ENCODE results near the gene IKZF1.

The IKZF1 gene

DNA sequence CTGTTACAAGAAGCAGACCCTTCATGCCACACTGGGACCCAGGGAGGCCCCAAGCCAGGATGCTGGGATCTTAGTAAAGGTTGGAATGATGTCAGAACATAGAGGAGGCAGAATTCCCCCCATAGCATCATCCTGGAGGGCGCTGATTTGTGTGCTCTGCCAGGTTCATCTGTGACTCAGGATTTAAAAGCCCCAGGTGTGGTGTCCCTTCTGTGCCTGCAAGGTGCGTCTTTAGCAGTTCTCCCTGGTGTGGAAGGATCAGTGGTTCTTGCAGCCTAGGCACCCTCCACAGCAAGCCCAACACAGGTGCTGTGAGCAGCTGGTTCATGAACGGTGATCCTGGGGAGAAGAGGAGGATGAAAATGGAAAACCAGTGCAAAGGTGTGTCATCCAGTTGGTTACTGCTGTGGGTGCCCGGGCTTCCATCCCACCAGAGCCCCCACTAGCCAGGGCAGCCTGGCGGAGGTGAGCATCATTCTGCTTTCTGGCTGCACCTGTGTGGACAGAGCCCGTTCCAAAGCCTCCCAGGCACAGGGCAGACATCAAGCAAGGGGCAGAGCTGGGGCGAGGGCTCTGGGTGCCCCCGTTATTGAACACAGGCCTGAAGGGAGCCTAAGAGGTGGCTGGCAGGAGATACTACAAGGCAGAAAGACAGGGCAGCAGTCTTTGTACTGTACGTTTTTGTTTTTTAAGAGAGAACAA is 49.5 kb downstream of the IKZF1 start:
- no peak overlapping the region for H3K4me3 ChIP-seq (ENCODE audit: insufficient read depth, low read length, poor library complexity, severe bottlenecking)
- H4K20me1 ChIP-seq (ENCODE audit: low read depth, low read length) = 0 out of 2 replicates have a peak, but pooled peaks cover 5% of the 10 kb centered on the region
- no peak overlapping the region for H3K27ac ChIP-seq (ENCODE audit: low read depth, low read length)
- peaks cover 3% of the 10 kb centered on the region; the same call in 1 of the 2 replicates for H3F3A ChIP-seq (ENCODE audit: insufficient read depth)
- H3K9me3 ChIP-seq (ENCODE audit: insufficient read depth, low read length) = no peaks in the 10 kb centered on the region
- peaks cover 93% of the 10 kb centered on the region for H3K79me2 ChIP-seq (ENCODE audit: insufficient read depth, low read length)
- no peaks in the 10 kb centered on the region for H3K9me2 ChIP-seq (replicated peaks; ENCODE audit: insufficient read depth, low read length)
- H3K9ac ChIP-seq (ENCODE audit: low read length) = no peak overlapping the region
- no peaks in the 10 kb centered on the region for H3K27me3 ChIP-seq (ENCODE audit: low read length)
- H2AFZ ChIP-seq (ENCODE audit: low read depth, low read length, severe bottlenecking) = no peak overlapping the region
- TF ChIP-seq, protein P1, sequence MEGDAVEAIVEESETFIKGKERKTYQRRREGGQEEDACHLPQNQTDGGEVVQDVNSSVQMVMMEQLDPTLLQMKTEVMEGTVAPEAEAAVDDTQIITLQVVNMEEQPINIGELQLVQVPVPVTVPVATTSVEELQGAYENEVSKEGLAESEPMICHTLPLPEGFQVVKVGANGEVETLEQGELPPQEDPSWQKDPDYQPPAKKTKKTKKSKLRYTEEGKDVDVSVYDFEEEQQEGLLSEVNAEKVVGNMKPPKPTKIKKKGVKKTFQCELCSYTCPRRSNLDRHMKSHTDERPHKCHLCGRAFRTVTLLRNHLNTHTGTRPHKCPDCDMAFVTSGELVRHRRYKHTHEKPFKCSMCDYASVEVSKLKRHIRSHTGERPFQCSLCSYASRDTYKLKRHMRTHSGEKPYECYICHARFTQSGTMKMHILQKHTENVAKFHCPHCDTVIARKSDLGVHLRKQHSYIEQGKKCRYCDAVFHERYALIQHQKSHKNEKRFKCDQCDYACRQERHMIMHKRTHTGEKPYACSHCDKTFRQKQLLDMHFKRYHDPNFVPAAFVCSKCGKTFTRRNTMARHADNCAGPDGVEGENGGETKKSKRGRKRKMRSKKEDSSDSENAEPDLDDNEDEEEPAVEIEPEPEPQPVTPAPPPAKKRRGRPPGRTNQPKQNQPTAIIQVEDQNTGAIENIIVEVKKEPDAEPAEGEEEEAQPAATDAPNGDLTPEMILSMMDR (IDR thresholded peaks at IDR 0.05; ENCODE audit: insufficient read depth, low read length, poor library complexity, severe bottlenecking) = no peak
- no peak for TF ChIP-seq EZH2phosphoT487 (conservative IDR thresholded peaks at IDR 0.05; ENCODE audit: low read length)
- no peak overlapping the region for H3K4me2 ChIP-seq (ENCODE audit: low read depth, low read length, poor library complexity, severe bottlenecking)
- peaks cover 14% of the 10 kb centered on the region for H3K36me3 ChIP-seq (ENCODE audit: low read length)

DNA sequence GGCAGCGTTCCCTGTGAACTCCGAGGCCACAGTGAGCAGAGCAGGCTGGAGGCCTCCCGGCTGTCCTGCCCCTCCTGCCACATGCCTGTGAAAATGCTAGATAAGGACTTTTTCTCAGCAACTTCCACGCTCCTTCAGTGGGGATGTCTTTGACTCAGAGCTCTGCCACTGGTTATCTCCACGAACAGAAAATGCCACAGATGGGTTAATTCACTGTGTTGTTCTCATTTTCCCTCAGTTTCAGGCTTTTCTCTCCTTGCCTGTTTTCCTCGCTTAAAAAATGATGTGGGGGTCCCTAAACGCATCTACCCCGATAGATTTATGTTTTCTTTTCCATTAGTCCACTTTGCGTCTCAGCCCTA is 51.3 kb downstream of the IKZF1 start:
- Histone ChIP-seq H3K79me2 (ENCODE audit: insufficient read depth, low read length) (peaks cover 92% of the 10 kb centered on the region), H3K27me3 (ENCODE audit: low read length) (no peaks in the 10 kb centered on the region), H3K27ac (ENCODE audit: low read depth, low read length) (no peak overlapping the region), H3K4me3 (ENCODE audit: insufficient read depth, low read length, poor library complexity, severe bottlenecking) (no peak overlapping the region), H3K4me2 (ENCODE audit: low read depth, low read length, poor library complexity, severe bottlenecking) (no peak overlapping the region), H3K9me3 (ENCODE audit: insufficient read depth, low read length) (no peaks in the 10 kb centered on the region), H2AFZ (ENCODE audit: low read depth, low read length, severe bottlenecking) (no peak overlapping the region), H3K9ac (ENCODE audit: low read length) (no peak overlapping the region), H3K9me2 (replicated peaks; ENCODE audit: insufficient read depth, low read length) (no peaks in the 10 kb centered on the region), H3F3A (ENCODE audit: insufficient read depth) (peaks cover 3% of the 10 kb centered on the region; the same call in 1 of the 2 replicates), H4K20me1 (ENCODE audit: low read depth, low read length) (0 out of 2 replicates have a peak, but pooled peaks cover 5% of the 10 kb centered on the region), H3K36me3 (ENCODE audit: low read length) (peaks cover 14% of the 10 kb centered on the region)
- TF ChIP-seq, protein P1 (IDR thresholded peaks at IDR 0.05; ENCODE audit: insufficient read depth, low read length, poor library complexity, severe bottlenecking) = no peak
- TF ChIP-seq EZH2phosphoT487 (conservative IDR thresholded peaks at IDR 0.05; ENCODE audit: low read length) = no peak

DNA sequence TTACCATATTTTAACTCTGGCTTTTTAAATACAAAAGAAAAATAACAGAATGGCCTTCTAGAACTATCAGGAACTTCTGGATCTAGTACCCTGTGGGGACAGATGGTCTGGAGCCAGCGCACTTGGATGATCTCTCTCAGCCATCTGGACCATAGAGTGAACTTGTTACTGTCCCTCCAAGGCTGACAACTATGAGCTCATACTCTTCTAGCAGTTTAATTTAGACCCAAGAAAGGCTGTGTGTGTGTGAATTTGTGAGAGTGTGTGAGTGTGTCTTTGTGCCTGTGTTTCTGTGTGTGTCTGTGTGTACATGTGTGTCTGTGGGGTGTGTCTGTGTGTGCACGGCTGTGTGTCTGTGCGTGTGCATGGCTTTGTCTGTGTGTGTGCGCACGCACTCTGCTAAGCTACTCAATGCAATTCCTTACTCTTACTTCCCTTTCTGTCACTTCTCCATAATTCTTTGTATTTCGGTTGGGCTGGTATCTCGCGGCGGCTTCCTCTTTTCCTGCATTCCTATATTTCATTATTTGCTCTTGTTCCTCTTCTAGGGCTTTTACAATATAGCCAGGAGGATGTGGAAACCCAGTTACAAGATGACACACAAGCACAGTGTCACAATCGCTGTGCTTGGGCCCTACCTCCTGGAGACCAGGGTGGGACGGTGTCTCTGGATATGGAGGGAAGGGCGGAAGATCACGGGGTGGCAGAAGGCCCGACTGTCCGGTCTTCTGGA is 51.9 kb downstream of the IKZF1 start:
- Histone ChIP-seq H3K9me3 (ENCODE audit: insufficient read depth, low read length) (no peaks in the 10 kb centered on the region), H2AFZ (ENCODE audit: low read depth, low read length, severe bottlenecking) (no peak overlapping the region), H3F3A (ENCODE audit: insufficient read depth) (peaks cover 1% of the 10 kb centered on the region; the same call in 1 of the 2 replicates), H4K20me1 (ENCODE audit: low read depth, low read length) (0 out of 2 replicates have a peak, but pooled peaks cover 5% of the 10 kb centered on the region), H3K27ac (ENCODE audit: low read depth, low read length) (no peak overlapping the region), H3K4me3 (ENCODE audit: insufficient read depth, low read length, poor library complexity, severe bottlenecking) (no peak overlapping the region), H3K4me2 (ENCODE audit: low read depth, low read length, poor library complexity, severe bottlenecking) (no peak overlapping the region), H3K9ac (ENCODE audit: low read length) (no peak overlapping the region), H3K27me3 (ENCODE audit: low read length) (no peaks in the 10 kb centered on the region), H3K79me2 (ENCODE audit: insufficient read depth, low read length) (peaks cover 92% of the 10 kb centered on the region), H3K9me2 (replicated peaks; ENCODE audit: insufficient read depth, low read length) (no peaks in the 10 kb centered on the region), H3K36me3 (ENCODE audit: low read length) (peaks cover 19% of the 10 kb centered on the region)
- TF ChIP-seq, protein P1 (IDR thresholded peaks at IDR 0.05; ENCODE audit: insufficient read depth, low read length, poor library complexity, severe bottlenecking) = no peak
- no peak for TF ChIP-seq EZH2phosphoT487 (conservative IDR thresholded peaks at IDR 0.05; ENCODE audit: low read length)

Data from SU-DHL-6 (cell line).